ENCODE results near the gene SCYL1. TPM values are rescaled to one million over a fixed set of nuclear protein-coding genes. Genes with fewer than 3 reads are reported as not detected.

SCYL1 gene
- total RNA-seq, 2 donors from 2014 or later = 55.0 to 62.3 TPM

DNA sequence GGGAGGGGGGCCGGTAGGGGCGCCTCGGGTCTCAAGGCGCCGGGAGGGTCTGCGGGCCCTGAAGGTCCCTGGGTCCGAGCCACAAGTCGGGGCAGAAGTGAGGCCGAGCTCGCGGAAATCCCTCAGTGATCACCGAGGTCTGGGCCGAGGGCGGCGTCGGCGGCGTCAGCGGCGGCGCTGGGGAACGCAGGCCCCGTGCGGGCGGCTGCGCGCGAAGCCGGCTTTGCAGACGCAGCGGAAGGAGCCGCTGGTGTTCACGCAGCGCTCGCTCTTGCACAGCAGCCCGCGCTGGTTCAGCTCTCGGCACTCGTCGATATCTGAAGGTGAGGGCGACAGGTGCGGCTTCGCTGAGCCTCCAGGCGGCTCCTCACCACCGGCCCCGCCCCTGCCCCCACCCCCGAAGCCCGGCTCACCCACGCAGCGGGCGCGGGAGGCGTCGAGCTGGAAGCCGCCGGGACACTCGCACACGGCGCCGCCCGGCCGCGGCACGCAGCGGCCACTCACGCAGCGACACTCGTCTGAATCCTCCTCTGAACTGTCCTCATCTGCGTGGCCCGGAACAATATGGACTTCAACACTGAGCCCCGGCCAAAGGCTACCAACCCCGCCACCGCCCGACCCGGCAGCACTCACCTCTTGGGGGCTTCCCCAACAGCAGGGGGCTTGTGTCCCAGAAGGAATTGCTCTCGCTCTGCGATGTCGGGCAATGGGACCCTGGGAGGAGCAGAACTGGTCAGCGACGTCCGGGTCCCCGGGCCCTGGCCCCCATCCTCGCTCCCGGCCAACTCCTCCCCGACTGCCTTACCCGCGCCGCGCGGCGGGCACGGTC lies 14.2 kb downstream of the SCYL1 start:
- H3K27ac ChIP-seq = peak overlapping the region; percentile 72 to 94 (median 88)
- H3K36me3 ChIP-seq (replicated peaks in 1 of 2; ENCODE audit: insufficient read depth in 1 of 2, low read depth in 2 of 2) = peaks cover 0 to 4% of the 10 kb centered on the region in 2 donors
- TF ChIP-seq, protein P1, sequence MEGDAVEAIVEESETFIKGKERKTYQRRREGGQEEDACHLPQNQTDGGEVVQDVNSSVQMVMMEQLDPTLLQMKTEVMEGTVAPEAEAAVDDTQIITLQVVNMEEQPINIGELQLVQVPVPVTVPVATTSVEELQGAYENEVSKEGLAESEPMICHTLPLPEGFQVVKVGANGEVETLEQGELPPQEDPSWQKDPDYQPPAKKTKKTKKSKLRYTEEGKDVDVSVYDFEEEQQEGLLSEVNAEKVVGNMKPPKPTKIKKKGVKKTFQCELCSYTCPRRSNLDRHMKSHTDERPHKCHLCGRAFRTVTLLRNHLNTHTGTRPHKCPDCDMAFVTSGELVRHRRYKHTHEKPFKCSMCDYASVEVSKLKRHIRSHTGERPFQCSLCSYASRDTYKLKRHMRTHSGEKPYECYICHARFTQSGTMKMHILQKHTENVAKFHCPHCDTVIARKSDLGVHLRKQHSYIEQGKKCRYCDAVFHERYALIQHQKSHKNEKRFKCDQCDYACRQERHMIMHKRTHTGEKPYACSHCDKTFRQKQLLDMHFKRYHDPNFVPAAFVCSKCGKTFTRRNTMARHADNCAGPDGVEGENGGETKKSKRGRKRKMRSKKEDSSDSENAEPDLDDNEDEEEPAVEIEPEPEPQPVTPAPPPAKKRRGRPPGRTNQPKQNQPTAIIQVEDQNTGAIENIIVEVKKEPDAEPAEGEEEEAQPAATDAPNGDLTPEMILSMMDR (IDR thresholded peaks at IDR 0.05) = no peak
- no peak for TF ChIP-seq POLR2A (IDR thresholded peaks at IDR 0.05)
- no peak overlapping the region for H3K4me3 ChIP-seq
- peaks cover 23% of the 10 kb centered on the region for H3K4me1 ChIP-seq
- WGBS, 2 donors = 89 to 90% methylated on average over 65 to 69 of the region's 92 CpGs
- H3K27me3 ChIP-seq = no peaks in the 10 kb centered on the region
- intact Hi-C loops (cut with DNase I) = no loop called here
- H3K9me3 ChIP-seq = no peaks in the 10 kb centered on the region
- ATAC-seq (no peak), DNase-seq (no peak)

DNA sequence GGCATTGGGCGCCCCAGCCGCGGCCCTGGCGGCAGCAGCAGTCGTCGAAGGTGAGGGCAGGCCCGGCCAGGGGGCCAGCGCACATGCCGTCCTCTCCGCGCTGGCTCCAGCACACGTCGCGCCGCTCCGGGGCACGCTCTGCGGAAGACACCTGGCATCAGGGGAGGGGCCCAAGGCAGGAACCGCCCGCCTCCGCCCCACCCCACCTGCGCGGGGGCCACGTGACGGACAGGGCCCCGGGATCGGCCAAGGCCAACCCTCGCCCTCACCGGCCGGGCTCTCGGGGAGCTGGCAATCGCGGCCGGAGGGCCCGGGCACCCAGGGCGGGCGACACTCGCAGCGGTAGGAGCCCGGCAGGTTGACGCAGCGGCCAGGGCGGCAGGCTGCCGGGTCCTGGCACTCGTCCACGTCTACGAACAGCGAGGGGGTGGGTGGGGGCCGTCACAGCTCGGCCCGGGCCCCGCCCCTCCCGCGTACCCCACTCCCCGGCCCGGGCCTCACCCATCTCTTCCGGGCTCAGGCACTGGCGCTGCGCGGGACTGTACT lies 14.9 kb downstream of the SCYL1 start:
- H3K36me3 ChIP-seq (replicated peaks in 1 of 2; ENCODE audit: insufficient read depth in 1 of 2, low read depth in 2 of 2) = peaks cover 0 to 4% of the 10 kb centered on the region in 2 donors

DNA sequence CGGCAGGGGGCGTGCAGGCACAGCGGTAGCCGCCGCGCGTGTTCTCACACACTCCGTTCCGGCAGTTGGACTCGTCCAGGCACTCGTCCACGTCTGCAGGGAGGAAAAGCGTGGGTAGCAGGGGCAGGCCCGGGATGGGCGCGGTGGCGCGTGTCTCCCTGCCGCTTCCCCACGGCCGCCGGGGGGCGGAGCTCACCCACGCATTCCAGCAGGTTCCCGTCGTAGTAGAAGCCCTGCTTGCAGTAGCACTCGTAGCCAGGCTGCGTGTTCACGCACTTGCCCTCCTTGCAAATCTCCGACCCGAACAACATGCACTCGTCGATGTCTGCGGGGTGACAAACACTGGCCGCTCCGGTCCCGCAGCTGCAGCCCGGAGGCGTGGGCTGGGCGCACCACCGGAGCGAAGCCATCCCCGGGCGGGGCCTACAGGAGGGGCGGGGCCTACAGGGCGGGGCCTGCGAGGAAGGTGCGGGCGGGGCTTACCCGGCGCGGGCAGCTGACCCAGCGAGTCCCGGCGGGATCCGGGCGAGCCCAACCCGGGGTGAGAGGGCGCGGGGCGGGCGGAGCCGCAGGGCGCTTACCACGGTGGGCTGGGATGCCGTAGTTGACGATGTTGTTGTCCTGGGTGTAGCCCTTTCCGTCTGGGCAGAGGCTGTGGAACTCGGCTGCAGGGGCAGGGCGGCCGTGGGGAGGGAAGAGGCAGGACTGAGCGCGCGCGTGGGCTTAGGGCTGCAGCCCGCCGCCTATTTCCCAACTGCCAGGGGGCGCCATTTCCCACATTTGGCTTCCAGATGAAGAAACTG lies 15.6 kb downstream of the SCYL1 start:
- intact Hi-C loops (cut with DNase I) = no loop called here
- DNase-seq (peak; percentile 87 to 95 (median 92)), ATAC-seq (peak; percentile 90)
- H3K27ac ChIP-seq = peak overlapping the region; percentile 72 to 94 (median 88)
- no peaks in the 10 kb centered on the region for H3K27me3 ChIP-seq
- peak overlapping the region; percentile 29 to 40 for H3K4me3 ChIP-seq
- peak in 2 of 3 donors; percentile 42 to 49 for TF ChIP-seq POLR2A (IDR thresholded peaks at IDR 0.05)
- TF ChIP-seq, protein P1 (IDR thresholded peaks at IDR 0.05) = peak; percentile 67 to 97 (median 91)
- peaks cover 24% of the 10 kb centered on the region for H3K4me1 ChIP-seq
- H3K36me3 ChIP-seq (replicated peaks in 1 of 2; ENCODE audit: insufficient read depth in 1 of 2, low read depth in 2 of 2) = peaks cover 0 to 4% of the 10 kb centered on the region in 2 donors
- no peaks in the 10 kb centered on the region for H3K9me3 ChIP-seq
- WGBS, 2 donors = 3 to 4% methylated on average over 24 to 71 of the region's 78 CpGs

More for the DNA sequence above, 14.9 kb downstream of the SCYL1 start:
- Histone ChIP-seq H3K27me3 (no peaks in the 10 kb centered on the region), H3K27ac (peak overlapping the region; percentile 72 to 94 (median 88)), H3K9me3 (no peaks in the 10 kb centered on the region), H3K4me3 (peak overlapping the region; percentile 29 to 40), H3K4me1 (peaks cover 23% of the 10 kb centered on the region)
- 7 to 18% methylated on average over 10 to 43 of the region's 60 CpGs for WGBS, 2 donors
- DNase-seq = peak; percentile 81 to 84 (median 82)
- ATAC-seq = peak; percentile 68
- intact Hi-C loops (cut with DNase I) = no loop called here
- TF ChIP-seq POLR2A (IDR thresholded peaks at IDR 0.05) = peak; percentile 25 to 66 (median 55)
- TF ChIP-seq, protein P1 (IDR thresholded peaks at IDR 0.05) = peak in 2 of 7 experiments; percentile 24 to 33

GRCh38 chr11:65541093-65541982 lies 16.5 kb downstream of the SCYL1 start:
- peaks cover 32% of the 10 kb centered on the region for H3K4me1 ChIP-seq
- WGBS, 2 donors = 49 to 83% methylated on average over 2 to 17 of the region's 18 CpGs
- ATAC-seq (no peak), DNase-seq (no peak)
- intact Hi-C loops (cut with DNase I) = no loop called here
- TF ChIP-seq POLR2A (IDR thresholded peaks at IDR 0.05) = no peak
- TF ChIP-seq, protein P1 (IDR thresholded peaks at IDR 0.05) = no peak
- no peak overlapping the region for H3K4me3 ChIP-seq
- H3K9me3 ChIP-seq = no peaks in the 10 kb centered on the region
- peaks cover 0 to 2% of the 10 kb centered on the region in 2 donors for H3K36me3 ChIP-seq (replicated peaks in 1 of 2; ENCODE audit: insufficient read depth in 1 of 2, low read depth in 2 of 2)
- peak overlapping the region; percentile 72 to 94 (median 88) for H3K27ac ChIP-seq
- H3K27me3 ChIP-seq = no peaks in the 10 kb centered on the region

All from body of pancreas (tissue), 4 donors.